ENCODE data around the gene OSCP1. TPM values are rescaled to one million over a fixed set of nuclear protein-coding genes. Genes with fewer than 3 reads are reported as not detected.

Gene OSCP1
- total and polyA plus RNA-seq, 9 donors: 9.1 to 27.7 (median 12.2) TPM

- no peaks in the 10 kb centered on the region for H3K27me3 ChIP-seq
- H3K36me3 ChIP-seq: no peaks in the 10 kb centered on the region
- no peaks in the 10 kb centered on the region for H3K4me1 ChIP-seq (ENCODE audit: insufficient read depth)
- no peak for DNase-seq
- intact Hi-C loops (cut with DNase I): no loop called here
- H3K4me3 ChIP-seq: no peak overlapping the region
- no peak overlapping the region for H3K27ac ChIP-seq
- TF ChIP-seq CTCF (IDR thresholded peaks at IDR 0.05) (no peak), POLR2A (IDR thresholded peaks at IDR 0.05) (no peak), EP300 (IDR thresholded peaks at IDR 0.05) (no peak)
- H3K9me3 ChIP-seq: no peaks in the 10 kb centered on the region
- 74 to 79% (median 75%) methylated on average over 7 of the region's 7 CpGs for WGBS, 3 donors
Observed at GRCh38 chr1:36475910-36476604, 25.8 kb upstream of the OSCP1 start.

GRCh38 chr1:36475341-36475740 is 25.1 kb upstream of the OSCP1 start:
- no peaks in the 10 kb centered on the region for H3K4me1 ChIP-seq (ENCODE audit: insufficient read depth)
- intact Hi-C loops (cut with DNase I): no loop called here
- no peaks in the 10 kb centered on the region for H3K27me3 ChIP-seq
- no peaks in the 10 kb centered on the region for H3K9me3 ChIP-seq
- WGBS, 3 donors: 48 to 58% (median 54%) methylated on average over 9 of the region's 9 CpGs
- no peak overlapping the region for H3K27ac ChIP-seq
- no peaks in the 10 kb centered on the region for H3K36me3 ChIP-seq
- no peak overlapping the region for H3K4me3 ChIP-seq
- no peak for TF ChIP-seq CTCF (IDR thresholded peaks at IDR 0.05)
- TF ChIP-seq EP300 (IDR thresholded peaks at IDR 0.05): no peak
- no peak for TF ChIP-seq POLR2A (IDR thresholded peaks at IDR 0.05)
- DNase-seq: no peak

GRCh38 chr1:36472656-36473055 is 22.4 kb upstream of the OSCP1 start:
- Histone ChIP-seq H3K36me3 (no peaks in the 10 kb centered on the region), H3K27ac (no peak overlapping the region), H3K4me3 (no peak overlapping the region), H3K9me3 (no peaks in the 10 kb centered on the region), H3K4me1 (ENCODE audit: insufficient read depth) (no peaks in the 10 kb centered on the region), H3K27me3 (no peaks in the 10 kb centered on the region)
- DNase-seq: no peak
- intact Hi-C loops (cut with DNase I): no loop called here
- TF ChIP-seq CTCF (IDR thresholded peaks at IDR 0.05) (no peak), POLR2A (IDR thresholded peaks at IDR 0.05) (no peak), EP300 (IDR thresholded peaks at IDR 0.05) (no peak)
- WGBS, 3 donors: 78 to 83% (median 82%) methylated on average over 6 of the region's 6 CpGs

- TF ChIP-seq CTCF (IDR thresholded peaks at IDR 0.05): no peak
- no peak for TF ChIP-seq EP300 (IDR thresholded peaks at IDR 0.05)
- no peak for TF ChIP-seq POLR2A (IDR thresholded peaks at IDR 0.05)
- H3K36me3 ChIP-seq: no peaks in the 10 kb centered on the region
- 42 to 45% (median 42%) methylated on average over 21 to 22 of the region's 22 CpGs for WGBS, 3 donors
- no peaks in the 10 kb centered on the region for H3K4me1 ChIP-seq (ENCODE audit: insufficient read depth)
- intact Hi-C loops (cut with DNase I): no loop called here
- no peak for DNase-seq
- H3K9me3 ChIP-seq: no peaks in the 10 kb centered on the region
- H3K27ac ChIP-seq: no peak overlapping the region
- H3K27me3 ChIP-seq: no peaks in the 10 kb centered on the region
- no peak overlapping the region for H3K4me3 ChIP-seq
Observed at GRCh38 chr1:36471830-36472641, 21.8 kb upstream of the OSCP1 start.
